Smooth muscle cell of trachea (primary cell): ENCODE measurements around the gene LARP4B. TPM values are rescaled to one million over a fixed set of nuclear protein-coding genes. Genes with fewer than 3 reads are reported as not detected.

Experiments
- total RNA-seq: library from RNA; depleted of rRNA; stranded (reverse); fragments of >200 nt; gene quantifications from 2 replicates; pipeline ENCODE4 v1.2.1, GENCODE V29; 2014

Gene LARP4B
- total RNA-seq: 27.5 and 28.5 TPM in 2 replicates

GRCh38 chr10:931326-932318 is at the start of gene LARP4B:
TSS of gene LARP4B (minus strand) at chr10:931705. CDS start at chr10:885721, 45,984 bp downstream.

Other genes starting within 250 kb of the LARP4B start
- 17.0 and 21.8 TPM in 2 replicates for gene DIP2C, start 242.0 kb downstream of the LARP4B start, total RNA-seq
- gene GTPBP4, start 56.7 kb upstream of the LARP4B start, total RNA-seq: 22.5 and 27.0 TPM in 2 replicates
- not detected in 2 replicates for gene IDI2, start 94.2 kb upstream of the LARP4B start, total RNA-seq
- gene IDI1, start 117.4 kb upstream of the LARP4B start, total RNA-seq: 50.8 and 109 TPM in 2 replicates
- 14.6 and 16.6 TPM in 2 replicates for gene WDR37, start 124.7 kb upstream of the LARP4B start, total RNA-seq